ENCODE data around the gene MAP6D1.

DNA sequence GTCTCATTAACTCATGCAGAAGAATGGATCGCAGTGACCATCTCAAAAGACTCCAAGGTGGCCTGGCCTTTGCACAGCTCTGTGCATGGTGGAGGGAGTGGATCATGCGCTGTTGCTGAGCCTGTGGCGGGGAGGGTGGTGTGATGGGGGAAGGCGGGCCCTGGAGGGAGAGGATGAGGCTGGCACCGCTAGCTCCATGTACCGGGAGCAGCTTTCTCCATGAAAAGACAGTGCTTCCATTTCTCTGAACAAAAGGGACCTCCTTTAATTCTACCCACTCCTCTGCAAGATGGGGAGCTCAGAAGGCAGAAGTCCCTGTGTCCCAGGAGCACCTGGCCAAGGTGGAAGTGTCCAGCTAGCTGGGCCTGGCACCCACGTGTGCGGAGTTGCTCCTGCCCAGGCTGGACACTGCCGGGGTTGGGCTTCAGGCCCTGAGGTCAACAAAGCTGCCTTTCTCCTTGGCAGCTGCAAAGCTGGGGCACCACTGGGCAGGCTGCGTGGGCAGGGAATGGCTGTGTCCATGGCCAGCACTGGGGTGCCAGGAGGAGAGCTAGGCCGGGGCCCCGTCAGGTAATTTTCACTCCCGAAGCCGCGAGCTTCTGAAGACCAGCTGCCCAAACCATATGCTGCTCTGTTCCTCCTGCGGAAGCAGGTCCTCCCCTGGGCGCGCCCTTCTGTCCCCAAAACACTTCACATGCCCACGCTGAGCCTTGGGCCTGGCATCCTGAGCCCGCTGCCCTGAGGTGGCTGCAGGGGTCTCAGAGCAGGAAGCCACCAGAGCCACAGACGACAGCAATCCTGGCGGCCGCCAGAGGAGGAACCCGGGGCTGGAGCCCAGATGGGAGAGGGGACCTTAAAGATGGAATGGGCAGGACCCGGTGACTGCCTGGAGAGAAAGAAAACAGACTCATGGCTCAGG, 6.4 kb downstream of the MAP6D1 start:
- TF ChIP-seq CTCF (conservative IDR thresholded peaks at IDR 0.05 in 1 of 2, IDR thresholded peaks at IDR 0.05 in 1 of 2; ENCODE audit: low read depth in 1 of 2, low read length in 2 of 2) (no peak), EZH2 (IDR thresholded peaks at IDR 0.05; ENCODE audit: low read length, missing control alignments) (no peak)

Data from fibroblast of lung (primary cell).